HL-60 (cell line): ENCODE data around the gene TBX2.

ENCODE experiments used
- DNase-seq, 2 experiments: peaks; one replicate each; pipeline ENCODE4 v3.0.0-alpha.2; 2010 to 2020; ENCODE audit warnings: low read depth in 1 of 2, low spot score in 1 of 2
- H3K27ac ChIP-seq: fragments of 250-450 bp; sonication (Bioruptor Pico); replicated peaks from 2 replicates; pipeline ENCODE4 v1.5.1; 2020; ENCODE audit warnings: mild to moderate bottlenecking, moderate library complexity
- H3K27me3 ChIP-seq: fragments of 250-450 bp; sonication (Bioruptor Pico); 2 replicates; pipeline ENCODE4 v1.5.1; 2021; ENCODE audit warnings: mild to moderate bottlenecking, moderate library complexity; ENCODE audit not compliant: insufficient read depth, poor library complexity, severe bottlenecking
- H3K4me3 ChIP-seq: replicated peaks from 2 replicates; pipeline ENCODE4 v1.5.1; 2011; ENCODE audit warnings: mild to moderate bottlenecking, control low read depth, low read length; ENCODE audit not compliant: insufficient read depth
- CTCF ChIP-seq: IDR thresholded peaks from one replicate; pipeline ENCODE4 v1.5.1; 2011; ENCODE audit warnings: low read length, control low read depth, inconsistent platforms; ENCODE audit not compliant: insufficient read depth
- GABPA ChIP-seq: IDR thresholded peaks from 2 replicates; pipeline ENCODE4 v1.6.1; 2012; ENCODE audit warnings: low read depth
- POLR2AphosphoS5 ChIP-seq: IDR thresholded peaks from 2 replicates; pipeline ENCODE4 v1.6.1; 2012; ENCODE audit warnings: low read depth
- REST ChIP-seq: IDR thresholded peaks from 2 replicates; pipeline ENCODE4 v1.6.1; 2012; ENCODE audit warnings: low read depth; ENCODE audit not compliant: insufficient replicate concordance
- SPI1 ChIP-seq: IDR thresholded peaks from 2 replicates; pipeline ENCODE4 v1.6.1; 2012; ENCODE audit warnings: low read depth, mild to moderate bottlenecking, borderline replicate concordance
- long read RNA-seq: library from polyadenylated mRNA; unstranded; transcript quantifications from one replicate; pipeline ENCODE4 v2.0.0, GENCODE V29; 2020

The TBX2 gene
- long read RNA-seq, result 0 reads

- Histone ChIP-seq H3K4me3 (peak within 1 kb of the TSS; percentile 25), H3K27ac (no peak within 1 kb of the TSS), H3K27me3 (peaks cover 76% of the 10 kb centered on the region)
- no peak for DNase-seq
- no peak for TF ChIP-seq POLR2AphosphoS5
- no peak for TF ChIP-seq GABPA
- TF ChIP-seq SPI1, result no peak
These were observed at the start of gene TBX2 for GRCh38 chr17:61399131-61400065. Gene TBX2, plus strand, starts transcription at chr17:61399843. Its CDS starts 334 bp downstream, at chr17:61400177.

- Histone ChIP-seq H3K4me3 (no peak overlapping the region), H3K27me3 (no peaks in the 10 kb centered on the region), H3K27ac (no peak overlapping the region)
- TF ChIP-seq GABPA (no peak), CTCF (no peak), SPI1 (no peak), POLR2AphosphoS5 (no peak), REST (no peak)
- no peak for DNase-seq
These were observed 47.8 kb upstream of the TBX2 start for GRCh38 chr17:61351745-61352407.

- no peak overlapping the region for H3K4me3 ChIP-seq
- H3K27ac ChIP-seq, result no peak overlapping the region
- no peak for DNase-seq
- TF ChIP-seq SPI1 (no peak), REST (no peak), POLR2AphosphoS5 (no peak), GABPA (no peak)
- no peaks in the 10 kb centered on the region for H3K27me3 ChIP-seq
These were observed 47.3 kb upstream of the TBX2 start for GRCh38 chr17:61352408-61352770.

DNA sequence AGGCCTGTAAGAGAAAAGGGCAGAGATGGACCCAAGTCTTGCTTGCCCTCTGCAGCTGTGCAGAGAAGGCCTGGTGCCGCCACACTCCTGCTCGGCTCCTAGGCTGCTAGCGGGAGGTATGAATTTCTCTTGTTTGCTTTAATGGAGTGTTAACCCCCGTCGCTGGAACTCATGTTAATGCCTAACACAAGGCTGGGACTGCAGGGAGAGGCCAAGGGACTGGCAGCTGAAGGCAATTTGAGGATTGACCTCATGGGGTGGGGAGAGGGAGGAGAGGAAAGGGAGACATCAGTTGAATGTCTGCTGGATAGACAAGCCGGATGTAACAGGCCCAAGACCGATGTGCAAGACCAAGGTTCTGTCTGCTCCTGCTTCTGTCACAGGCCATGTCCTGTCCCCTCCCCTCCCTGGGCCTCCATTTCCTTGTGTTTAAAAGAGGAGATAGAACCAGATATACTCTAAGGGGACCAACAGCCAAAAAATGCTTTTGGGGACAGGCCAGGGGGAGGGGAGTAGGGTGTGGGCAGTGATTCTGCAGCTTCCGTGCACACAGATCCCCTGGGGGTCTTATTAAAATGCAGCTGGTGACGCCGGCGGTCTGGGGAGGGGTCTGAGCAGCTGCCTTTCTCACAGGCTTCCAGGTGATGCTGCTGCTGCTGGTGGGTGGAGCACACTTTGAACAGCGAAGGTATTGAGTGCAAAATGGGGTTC lies 46.7 kb upstream of the TBX2 start:
- H3K27me3 ChIP-seq, result no peaks in the 10 kb centered on the region
- no peak for DNase-seq
- TF ChIP-seq SPI1 (no peak), REST (no peak), GABPA (no peak), CTCF (no peak), POLR2AphosphoS5 (no peak)
- no peak overlapping the region for H3K27ac ChIP-seq
- no peak overlapping the region for H3K4me3 ChIP-seq
